ENCODE results near the gene FAM237A.

FAM237A gene

DNA sequence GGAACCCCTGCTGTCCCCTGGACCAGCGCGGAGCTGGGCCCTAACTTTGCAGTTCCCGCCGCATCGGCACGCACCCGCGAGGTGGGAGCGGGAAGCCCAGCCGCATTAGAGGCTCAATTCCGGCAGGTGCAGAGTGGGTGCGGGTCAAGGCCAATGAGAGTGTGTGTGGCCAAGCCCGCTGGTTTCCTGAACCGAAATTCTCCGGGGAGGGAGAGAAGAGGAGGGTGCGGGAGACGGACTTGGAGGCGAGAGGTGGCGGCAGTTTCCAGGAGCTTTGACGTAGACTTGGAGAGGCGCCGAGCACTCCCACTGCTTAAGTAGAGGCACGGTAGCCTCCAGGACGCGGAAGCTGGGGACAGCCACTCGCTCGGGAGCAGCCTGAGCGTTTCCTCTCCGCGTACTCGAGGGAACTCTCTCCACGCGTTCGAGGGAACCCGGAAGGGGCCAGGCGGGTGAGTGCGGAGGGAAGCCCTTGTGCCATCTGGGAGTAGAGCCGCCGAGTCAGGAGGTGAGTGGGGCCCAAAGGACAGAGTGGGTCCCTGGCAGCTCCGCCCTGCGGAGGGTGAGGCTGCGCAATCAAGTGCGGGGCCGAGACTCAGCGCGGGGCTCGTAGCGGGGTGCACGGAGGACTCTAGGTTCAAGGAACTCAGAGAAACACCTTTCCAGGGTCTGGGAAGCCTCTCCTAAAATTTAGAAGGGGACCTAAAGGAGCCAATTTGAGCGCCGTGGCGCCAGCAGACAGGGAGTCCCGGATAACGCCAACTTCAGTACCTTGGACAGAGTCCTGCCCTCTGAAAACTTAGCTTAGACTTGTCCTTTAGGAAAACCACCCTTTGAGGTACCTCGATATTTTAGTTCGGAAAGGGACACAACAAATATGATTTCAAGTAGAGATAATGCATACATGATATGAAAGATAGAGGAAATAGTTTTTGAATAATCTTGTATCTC, at the start of gene FAM237A:
FAM237A (plus strand) TSS at position 413 of the 951 bp plus-strand sequence. CDS start 1,750 bp downstream, outside the sequence.
- TF ChIP-seq GATA2 (IDR thresholded peaks at IDR 0.05; ENCODE audit: low read depth, low read length) (no peak), GATA3 (IDR thresholded peaks at IDR 0.05; ENCODE audit: low read depth, low read length) (no peak)

DNA sequence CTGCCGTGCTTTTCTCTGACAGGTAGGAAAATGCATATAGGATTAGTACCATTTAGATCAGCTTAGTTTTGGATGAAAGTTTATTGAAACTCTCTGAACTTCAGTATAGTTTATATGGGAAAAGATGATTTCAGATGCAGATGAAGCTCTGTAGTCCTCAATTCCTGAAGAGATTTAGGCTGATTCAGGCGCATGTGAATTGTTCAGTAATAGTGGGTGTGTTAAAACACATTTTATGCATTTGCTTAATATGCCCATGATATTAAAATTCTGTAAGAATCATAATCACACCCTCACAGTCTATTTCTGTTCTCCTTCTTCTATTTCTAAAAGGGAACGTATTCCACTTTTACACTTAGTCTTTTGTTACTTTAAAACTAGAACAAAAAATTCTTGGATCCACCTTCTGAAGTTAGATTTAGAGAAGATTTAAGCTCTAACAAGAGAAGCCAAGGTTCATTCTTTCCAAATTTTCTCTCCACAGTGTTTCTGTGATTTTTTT, 44.5 kb upstream of the FAM237A start:
- no peak for TF ChIP-seq GATA2 (IDR thresholded peaks at IDR 0.05; ENCODE audit: low read depth, low read length)
- TF ChIP-seq GATA3 (IDR thresholded peaks at IDR 0.05; ENCODE audit: low read depth, low read length): no peak

DNA sequence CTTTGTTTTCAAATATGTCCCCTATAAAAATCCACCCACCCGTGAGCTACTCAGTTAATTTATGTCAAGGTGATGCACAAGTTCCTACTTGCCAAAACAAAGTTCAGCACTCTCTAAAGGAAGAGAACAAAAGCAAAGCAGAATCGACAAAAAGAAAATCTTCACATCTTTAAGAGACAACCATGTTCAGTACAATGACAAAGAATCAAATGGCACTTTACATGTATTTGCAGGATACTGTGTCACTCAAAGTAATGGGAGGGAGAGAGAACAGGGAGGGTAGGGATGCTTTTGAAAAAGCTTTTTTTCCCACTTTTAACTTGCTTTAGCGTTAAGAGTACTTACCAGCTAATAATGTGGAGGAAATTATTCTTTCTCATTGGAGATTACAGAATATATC, 39.0 kb upstream of the FAM237A start:
- TF ChIP-seq GATA2 (IDR thresholded peaks at IDR 0.05; ENCODE audit: low read depth, low read length) (no peak), GATA3 (IDR thresholded peaks at IDR 0.05; ENCODE audit: low read depth, low read length) (no peak)

- TF ChIP-seq GATA3 (IDR thresholded peaks at IDR 0.05; ENCODE audit: low read depth, low read length) (no peak), GATA2 (IDR thresholded peaks at IDR 0.05; ENCODE audit: low read depth, low read length) (no peak)
Observed at GRCh38 chr2:206610451-206610850, 31.8 kb upstream of the FAM237A start.

DNA sequence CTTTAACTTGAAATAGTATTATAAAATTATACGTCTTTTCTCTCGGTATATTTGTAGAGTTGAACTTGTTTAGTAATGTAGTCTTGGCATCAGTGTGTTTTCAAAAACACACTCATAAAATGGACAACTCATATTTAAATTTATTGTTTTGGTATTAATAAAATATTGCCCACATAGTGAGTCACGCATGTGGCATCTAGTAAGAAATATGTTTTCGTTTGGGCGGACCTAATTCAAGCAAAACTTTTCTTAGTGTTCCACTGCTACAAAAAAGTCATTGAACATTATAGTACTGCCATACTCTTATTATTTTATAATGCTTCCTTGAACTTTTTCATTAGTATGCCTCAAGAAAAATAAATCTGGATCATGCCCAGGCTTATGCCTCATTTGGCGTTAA, 31.1 kb upstream of the FAM237A start:
- no peak for TF ChIP-seq GATA2 (IDR thresholded peaks at IDR 0.05; ENCODE audit: low read depth, low read length)
- no peak for TF ChIP-seq GATA3 (IDR thresholded peaks at IDR 0.05; ENCODE audit: low read depth, low read length)

GRCh38 chr2:206611736-206612135, 30.6 kb upstream of the FAM237A start:
- no peak for TF ChIP-seq GATA3 (IDR thresholded peaks at IDR 0.05; ENCODE audit: low read depth, low read length)
- TF ChIP-seq GATA2 (IDR thresholded peaks at IDR 0.05; ENCODE audit: low read depth, low read length): no peak

DNA sequence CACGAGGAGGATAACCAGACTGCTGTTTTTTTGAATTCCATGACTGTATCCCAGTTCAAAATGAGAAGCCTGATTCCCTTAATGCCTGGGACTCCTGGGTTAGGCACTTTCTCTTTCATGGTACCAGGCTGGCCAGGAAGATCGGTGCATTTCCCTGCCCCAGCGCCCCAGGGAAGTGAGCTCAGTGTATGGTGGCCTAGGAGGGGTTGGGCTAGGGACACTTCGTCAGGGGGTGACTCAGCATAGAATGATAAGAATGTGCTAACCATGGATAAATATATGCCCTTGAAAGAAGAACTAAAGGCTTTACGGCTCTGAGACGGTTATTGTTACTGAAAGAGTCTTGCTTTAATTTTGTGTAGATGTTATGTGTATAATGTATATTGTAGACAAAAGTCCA, 27.5 kb upstream of the FAM237A start:
- TF ChIP-seq GATA3 (IDR thresholded peaks at IDR 0.05; ENCODE audit: low read depth, low read length): no peak
- no peak for TF ChIP-seq GATA2 (IDR thresholded peaks at IDR 0.05; ENCODE audit: low read depth, low read length)

DNA sequence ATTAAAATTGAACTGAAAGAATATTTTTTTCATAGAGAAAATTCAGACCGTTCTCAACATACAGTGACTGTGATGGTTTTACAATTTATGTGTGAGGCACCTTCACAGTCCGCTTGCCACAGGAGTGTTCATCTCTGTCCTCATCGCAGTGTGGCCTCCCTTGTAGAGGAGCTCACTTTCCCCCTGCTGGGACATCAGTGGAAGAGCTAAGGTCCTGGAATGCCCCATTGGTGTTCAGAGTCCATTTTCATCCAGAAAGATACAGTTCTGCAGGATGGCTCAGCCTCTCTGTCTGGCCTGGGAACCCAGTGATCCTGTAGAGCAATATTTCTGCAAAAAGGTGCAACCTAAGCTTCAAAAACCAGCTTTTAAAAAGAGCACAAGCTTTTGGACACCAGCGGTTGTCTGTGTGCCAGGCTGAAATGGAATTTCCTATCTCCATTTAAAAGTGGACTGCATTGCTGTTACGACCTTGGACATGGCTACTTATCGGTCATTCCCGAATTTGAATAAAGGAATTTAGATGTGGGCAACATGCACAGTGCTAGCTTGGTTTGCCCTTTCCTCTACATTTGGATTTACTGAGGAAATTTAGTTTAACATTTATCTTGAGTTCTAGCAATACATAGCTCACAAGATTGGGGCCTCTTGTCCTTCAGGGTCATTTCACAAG, 26.7 kb upstream of the FAM237A start:
- TF ChIP-seq GATA3 (IDR thresholded peaks at IDR 0.05; ENCODE audit: low read depth, low read length): no peak
- no peak for TF ChIP-seq GATA2 (IDR thresholded peaks at IDR 0.05; ENCODE audit: low read depth, low read length)

DNA sequence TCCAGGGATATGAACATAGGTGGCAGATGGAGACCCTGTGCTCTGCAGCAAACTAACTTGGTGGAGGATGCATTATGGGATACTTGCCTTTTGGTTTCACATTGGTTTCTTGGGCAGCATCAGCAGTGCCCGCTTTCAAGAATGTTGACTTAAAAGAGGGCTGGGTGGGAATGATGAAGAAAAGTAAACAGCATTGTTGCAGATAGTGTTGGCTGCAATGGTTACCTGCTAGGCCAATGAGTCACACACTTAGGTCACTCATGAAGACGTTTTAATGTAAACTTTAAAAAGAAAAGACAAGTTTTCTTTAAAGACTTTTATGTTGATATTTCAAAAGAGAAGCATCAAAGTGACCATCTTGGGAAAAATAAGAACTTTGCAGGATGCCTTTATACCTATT, 26.1 kb upstream of the FAM237A start:
- TF ChIP-seq GATA3 (IDR thresholded peaks at IDR 0.05; ENCODE audit: low read depth, low read length) (no peak), GATA2 (IDR thresholded peaks at IDR 0.05; ENCODE audit: low read depth, low read length) (no peak)

GRCh38 chr2:206619011-206619410, 23.3 kb upstream of the FAM237A start:
- TF ChIP-seq GATA3 (IDR thresholded peaks at IDR 0.05; ENCODE audit: low read depth, low read length) (no peak), GATA2 (IDR thresholded peaks at IDR 0.05; ENCODE audit: low read depth, low read length) (no peak)

DNA sequence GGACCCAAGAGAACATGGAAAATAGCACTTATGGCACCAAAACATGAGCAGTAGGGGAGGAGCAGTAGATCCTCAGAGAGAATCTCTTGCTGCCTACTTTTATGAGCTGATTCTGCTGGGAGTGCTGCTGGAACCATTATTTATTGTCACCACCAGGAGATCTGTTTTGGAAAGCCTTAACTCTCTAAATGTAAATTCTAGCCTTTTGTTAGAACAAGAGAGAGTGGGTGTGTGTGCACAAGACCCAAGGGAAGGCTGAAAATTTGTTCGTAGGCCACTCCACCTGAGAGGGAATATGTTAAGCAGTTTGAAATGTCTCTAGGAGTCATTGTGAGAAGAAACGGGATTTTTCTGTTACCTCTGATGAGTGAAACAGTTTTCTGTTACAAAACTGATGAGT, 16.2 kb upstream of the FAM237A start:
- TF ChIP-seq GATA2 (IDR thresholded peaks at IDR 0.05; ENCODE audit: low read depth, low read length): no peak
- no peak for TF ChIP-seq GATA3 (IDR thresholded peaks at IDR 0.05; ENCODE audit: low read depth, low read length)

GRCh38 chr2:206627632-206628031, 14.7 kb upstream of the FAM237A start:
- no peak for TF ChIP-seq GATA2 (IDR thresholded peaks at IDR 0.05; ENCODE audit: low read depth, low read length)
- TF ChIP-seq GATA3 (IDR thresholded peaks at IDR 0.05; ENCODE audit: low read depth, low read length): no peak

DNA sequence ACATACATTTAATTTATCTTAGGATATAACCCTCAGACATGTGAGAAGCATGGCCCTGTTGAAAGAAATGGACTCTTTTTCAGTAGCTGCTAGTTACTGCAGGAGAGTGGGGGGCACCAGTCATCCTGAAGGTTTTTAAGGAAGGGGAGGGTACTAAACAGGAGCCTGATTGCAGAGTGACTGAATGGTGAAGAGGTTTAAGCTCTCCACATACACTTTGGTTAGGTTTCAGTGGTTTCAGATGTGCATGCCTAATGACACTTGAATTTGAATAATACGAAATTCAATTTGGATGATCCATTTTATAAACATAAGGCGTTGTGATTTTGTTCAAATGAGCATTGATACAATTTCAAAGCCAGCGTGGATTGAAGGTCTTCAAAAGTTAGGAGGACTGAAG, 10.9 kb upstream of the FAM237A start:
- TF ChIP-seq GATA2 (IDR thresholded peaks at IDR 0.05; ENCODE audit: low read depth, low read length) (no peak), GATA3 (IDR thresholded peaks at IDR 0.05; ENCODE audit: low read depth, low read length) (no peak)

- TF ChIP-seq GATA3 (IDR thresholded peaks at IDR 0.05; ENCODE audit: low read depth, low read length) (no peak), GATA2 (IDR thresholded peaks at IDR 0.05; ENCODE audit: low read depth, low read length) (no peak)
Observed at GRCh38 chr2:206635015-206635414, 7.3 kb upstream of the FAM237A start.
